Type B pancreatic cell (in vitro differentiated cells): ENCODE measurements around the gene LYSMD2. TPM values are rescaled to one million over a fixed set of nuclear protein-coding genes. Genes with fewer than 3 reads are reported as not detected.

Experiments
- DNase-seq: peaks from one replicate; pipeline ENCODE4 v3.0.0; 2021; ENCODE audit warnings: mixed read lengths; ENCODE audit not compliant: unreplicated experiment; ENCODE audit errors: extremely low spot score
- H3K27ac Mint-ChIP-seq: 2 replicates; pipeline ENCODE4 v1.8.0; 2021; ENCODE audit warnings: mild to moderate bottlenecking, mixed read lengths
- H3K27me3 Mint-ChIP-seq: 2 replicates; pipeline ENCODE4 v1.8.0; 2021; ENCODE audit warnings: mixed read lengths
- H3K36me3 Mint-ChIP-seq: 2 replicates; pipeline ENCODE4 v1.8.0; 2021; ENCODE audit warnings: mixed read lengths
- H3K4me1 Mint-ChIP-seq: one replicate; pipeline ENCODE4 v1.8.0; 2021; ENCODE audit warnings: mixed read lengths; ENCODE audit not compliant: unreplicated experiment
- H3K4me3 Mint-ChIP-seq: 2 replicates; pipeline ENCODE4 v1.8.0; 2021; ENCODE audit warnings: mild to moderate bottlenecking, mixed read lengths
- H3K9me3 Mint-ChIP-seq: 2 replicates; pipeline ENCODE4 v1.8.0; 2021; ENCODE audit warnings: mixed read lengths
- CTCF ChIP-seq: fragments of 200-600 bp; sonication (generic); conservative IDR thresholded peaks from 2 replicates; pipeline ENCODE4 v1.5.0; 2021; ENCODE audit warnings: antibody characterized with exemption, mild to moderate bottlenecking
- total RNA-seq: library from RNA; stranded (reverse); gene quantifications from 2 replicates; pipeline ENCODE4 v1.2.1, GENCODE V29; 2021; ENCODE audit warnings: low replicate concordance

LYSMD2 gene
- total RNA-seq, 1 donor from 2014 or later, result 3.9 TPM

DNA sequence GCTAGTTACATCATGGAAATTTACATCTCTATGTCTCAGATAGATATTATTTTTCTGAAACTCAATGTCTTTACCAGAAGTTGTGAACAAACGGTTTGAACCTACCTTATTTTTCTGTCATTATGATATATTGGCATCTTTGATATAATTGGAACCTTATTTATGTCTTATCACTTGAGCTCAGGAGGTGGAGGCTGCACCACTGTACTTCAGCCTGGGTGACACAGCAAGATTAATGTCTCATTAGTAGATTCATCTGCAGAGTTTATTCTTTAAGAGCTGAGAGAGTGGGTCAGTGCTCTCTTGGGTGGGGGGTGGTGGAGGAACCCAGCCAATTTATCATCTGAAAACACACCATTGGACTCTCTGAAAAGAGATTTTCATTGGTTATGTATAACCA is 34.7 kb downstream of the LYSMD2 start:
- Mint-ChIP-seq H3K27me3 (peaks cover 12% of the 10 kb centered on the region), H3K9me3 (no peaks in the 10 kb centered on the region), H3K27ac (no peak overlapping the region), H3K4me3 (no peak overlapping the region), H3K36me3 (no peaks in the 10 kb centered on the region), H3K4me1 (no peaks in the 10 kb centered on the region)
- TF ChIP-seq CTCF, result no peak
- DNase-seq, result no peak

GRCh38 chr15:51699373-51699772 is 38.1 kb downstream of the LYSMD2 start:
- no peaks in the 10 kb centered on the region for H3K36me3 Mint-ChIP-seq
- H3K4me1 Mint-ChIP-seq, result no peaks in the 10 kb centered on the region
- H3K4me3 Mint-ChIP-seq, result no peak overlapping the region
- H3K9me3 Mint-ChIP-seq, result no peaks in the 10 kb centered on the region
- H3K27me3 Mint-ChIP-seq, result peaks cover 12% of the 10 kb centered on the region
- no peak for TF ChIP-seq CTCF
- no peak for DNase-seq
- H3K27ac Mint-ChIP-seq, result no peak overlapping the region

DNA sequence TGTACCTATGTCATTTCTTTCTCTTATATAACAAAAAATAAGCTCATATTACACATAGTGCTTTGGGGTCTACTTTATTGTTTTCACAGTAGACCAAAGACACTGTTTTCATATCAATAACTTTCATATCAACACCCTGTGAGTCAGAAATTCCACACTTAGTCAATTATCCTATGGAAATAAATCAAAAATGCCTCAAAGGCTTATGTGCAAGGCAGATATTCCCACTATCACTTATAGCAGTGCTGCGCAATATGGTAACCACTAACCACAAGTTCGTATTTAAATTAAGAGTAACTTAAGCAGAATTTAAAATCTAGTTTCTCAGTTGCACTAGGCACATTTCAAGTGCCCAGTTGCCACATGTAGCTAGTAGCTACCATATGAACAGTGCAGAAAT is 40.3 kb downstream of the LYSMD2 start:
- no peaks in the 10 kb centered on the region for H3K9me3 Mint-ChIP-seq
- TF ChIP-seq CTCF, result no peak
- peaks cover 20% of the 10 kb centered on the region for H3K27me3 Mint-ChIP-seq
- no peak for DNase-seq
- H3K4me1 Mint-ChIP-seq, result no peaks in the 10 kb centered on the region
- no peak overlapping the region for H3K27ac Mint-ChIP-seq
- no peaks in the 10 kb centered on the region for H3K36me3 Mint-ChIP-seq
- H3K4me3 Mint-ChIP-seq, result no peak overlapping the region

DNA sequence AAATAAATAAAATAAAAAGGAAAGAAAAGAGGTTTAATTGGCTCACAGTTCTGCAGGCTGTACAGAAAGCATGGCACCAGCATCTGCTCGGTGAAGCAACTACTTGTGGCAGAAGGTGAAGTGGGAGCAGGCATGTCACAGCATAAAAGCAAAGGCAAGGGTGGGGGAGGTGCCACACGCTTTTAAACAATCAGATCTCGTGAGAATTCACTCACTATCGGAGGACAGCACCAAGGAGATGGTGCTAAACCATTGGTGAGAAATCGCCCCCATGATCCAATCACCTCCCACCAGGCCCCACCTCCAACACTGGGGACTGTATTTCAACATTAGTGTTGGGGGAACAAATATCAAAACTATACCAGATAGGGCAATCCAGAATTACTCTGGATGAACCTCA is 40.9 kb downstream of the LYSMD2 start:
- Mint-ChIP-seq H3K4me3 (no peak overlapping the region), H3K36me3 (no peaks in the 10 kb centered on the region), H3K27me3 (peaks cover 21% of the 10 kb centered on the region), H3K4me1 (no peaks in the 10 kb centered on the region), H3K9me3 (no peaks in the 10 kb centered on the region), H3K27ac (no peak overlapping the region)
- no peak for TF ChIP-seq CTCF
- no peak for DNase-seq

- Mint-ChIP-seq H3K9me3 (no peaks in the 10 kb centered on the region), H3K27me3 (peaks cover 22% of the 10 kb centered on the region), H3K36me3 (no peaks in the 10 kb centered on the region), H3K4me1 (no peaks in the 10 kb centered on the region), H3K27ac (no peak overlapping the region), H3K4me3 (no peak overlapping the region)
- DNase-seq, result no peak
- TF ChIP-seq CTCF, result no peak
These were observed 45.3 kb downstream of the LYSMD2 start for GRCh38 chr15:51692154-51692553.

DNA sequence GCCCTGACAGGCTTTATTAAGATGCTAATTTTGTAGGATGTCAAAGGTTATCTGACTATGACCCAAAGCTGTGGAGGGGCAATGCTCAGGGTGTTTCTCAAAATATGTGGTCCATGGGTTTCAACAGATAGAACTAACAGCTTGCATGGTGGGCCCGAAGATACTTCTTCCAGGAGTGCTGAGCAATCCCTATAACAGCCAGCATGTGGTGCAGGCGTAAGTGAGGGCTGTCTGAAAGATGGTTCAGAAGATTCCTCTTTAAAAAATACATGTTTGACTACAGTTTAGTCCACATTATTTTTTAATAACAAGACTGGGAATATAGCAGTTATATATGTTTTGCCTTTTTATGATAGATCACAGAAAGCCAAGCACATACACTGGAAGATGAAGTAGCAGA is 48.6 kb downstream of the LYSMD2 start:
- Mint-ChIP-seq H3K4me3 (no peak overlapping the region), H3K4me1 (no peaks in the 10 kb centered on the region), H3K27me3 (peaks cover 34% of the 10 kb centered on the region), H3K9me3 (no peaks in the 10 kb centered on the region), H3K36me3 (no peaks in the 10 kb centered on the region), H3K27ac (no peak overlapping the region)
- DNase-seq, result no peak
- TF ChIP-seq CTCF, result no peak
